Measurements from ENCODE around the gene MARCHF7.
"Not testable (repeated sequence)": the region's sequence is repeated elsewhere in the genome, so short reads cannot be mapped to it uniquely, and the experiment has no call there.

DNA sequence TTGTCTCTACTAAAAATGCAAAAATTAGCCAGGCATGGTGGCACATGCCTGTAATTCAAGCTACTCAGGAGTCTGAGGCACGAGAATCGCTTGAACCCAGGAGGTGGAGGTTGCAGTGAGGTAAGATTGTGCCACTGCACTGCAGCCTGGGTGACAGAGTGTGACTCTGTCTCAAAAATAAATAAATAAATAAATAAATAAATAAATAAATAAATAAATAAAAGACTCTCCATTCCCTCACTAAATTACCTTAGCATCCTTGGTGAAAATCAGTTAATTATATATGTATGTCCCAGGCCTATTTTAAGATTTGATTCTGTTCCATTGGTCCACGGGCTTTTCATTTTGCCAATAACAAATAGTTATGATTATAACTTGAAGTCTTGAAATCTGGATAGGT, 44.9 kb upstream of the MARCHF7 start:
- TF ChIP-seq POLR2A (IDR thresholded peaks at IDR 0.05) = not testable (repeated sequence)
- TF ChIP-seq, protein P1, sequence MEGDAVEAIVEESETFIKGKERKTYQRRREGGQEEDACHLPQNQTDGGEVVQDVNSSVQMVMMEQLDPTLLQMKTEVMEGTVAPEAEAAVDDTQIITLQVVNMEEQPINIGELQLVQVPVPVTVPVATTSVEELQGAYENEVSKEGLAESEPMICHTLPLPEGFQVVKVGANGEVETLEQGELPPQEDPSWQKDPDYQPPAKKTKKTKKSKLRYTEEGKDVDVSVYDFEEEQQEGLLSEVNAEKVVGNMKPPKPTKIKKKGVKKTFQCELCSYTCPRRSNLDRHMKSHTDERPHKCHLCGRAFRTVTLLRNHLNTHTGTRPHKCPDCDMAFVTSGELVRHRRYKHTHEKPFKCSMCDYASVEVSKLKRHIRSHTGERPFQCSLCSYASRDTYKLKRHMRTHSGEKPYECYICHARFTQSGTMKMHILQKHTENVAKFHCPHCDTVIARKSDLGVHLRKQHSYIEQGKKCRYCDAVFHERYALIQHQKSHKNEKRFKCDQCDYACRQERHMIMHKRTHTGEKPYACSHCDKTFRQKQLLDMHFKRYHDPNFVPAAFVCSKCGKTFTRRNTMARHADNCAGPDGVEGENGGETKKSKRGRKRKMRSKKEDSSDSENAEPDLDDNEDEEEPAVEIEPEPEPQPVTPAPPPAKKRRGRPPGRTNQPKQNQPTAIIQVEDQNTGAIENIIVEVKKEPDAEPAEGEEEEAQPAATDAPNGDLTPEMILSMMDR (IDR thresholded peaks at IDR 0.05) = not testable (repeated sequence)

Data from thyroid gland (tissue), 4 donors.